Trophoblast cell (in vitro differentiated cells and primary cell): Measurements from ENCODE around the gene CWC27.
"Not testable (repeated sequence)": the region's sequence is repeated elsewhere in the genome, so short reads cannot be mapped to it uniquely, and the experiment has no call there.

Experiments
- DNase-seq, 2 donors: peaks; one replicate each; pipeline ENCODE4 v3.0.0-alpha.2; 2016
- H2AFZ ChIP-seq: 2 replicates; pipeline ENCODE4 v1.6.1; 2013; ENCODE audit warnings: low read length, moderate library complexity, mild to moderate bottlenecking; ENCODE audit not compliant: insufficient read depth, poor library complexity
- H2AK5ac ChIP-seq: 2 replicates; pipeline ENCODE4 v1.6.1; 2013; ENCODE audit warnings: mild to moderate bottlenecking, low read length
- H2BK120ac ChIP-seq: 2 replicates; pipeline ENCODE4 v1.6.1; 2013; ENCODE audit warnings: low read length, mild to moderate bottlenecking, moderate library complexity; ENCODE audit not compliant: insufficient read depth, poor library complexity
- H2BK12ac ChIP-seq: 2 replicates; pipeline ENCODE4 v1.6.1; 2013; ENCODE audit warnings: mild to moderate bottlenecking, low read length, moderate library complexity
- H2BK5ac ChIP-seq: 2 replicates; pipeline ENCODE4 v1.6.1; 2013; ENCODE audit warnings: low read length, low read depth, moderate library complexity, mild to moderate bottlenecking; ENCODE audit not compliant: poor library complexity
- H3K14ac ChIP-seq: 2 replicates; pipeline ENCODE4 v1.6.1; 2013; ENCODE audit warnings: mild to moderate bottlenecking, low read length
- H3K18ac ChIP-seq: 2 replicates; pipeline ENCODE4 v1.6.1; 2013; ENCODE audit warnings: mild to moderate bottlenecking, low read length
- H3K23ac ChIP-seq: 2 replicates; pipeline ENCODE4 v1.6.1; 2013; ENCODE audit warnings: low read length
- H3K27ac ChIP-seq: 2 replicates; pipeline ENCODE4 v1.5.1; 2013; ENCODE audit warnings: low read depth, mild to moderate bottlenecking, inconsistent platforms, low read length, moderate library complexity
- H3K27me3 ChIP-seq: 2 replicates; pipeline ENCODE4 v1.6.1; 2013; ENCODE audit warnings: inconsistent platforms, mild to moderate bottlenecking, low read length, moderate library complexity; ENCODE audit not compliant: insufficient read depth
- H3K36me3 ChIP-seq, 2 experiments: 1 replicate in 1 of 2; 2 replicates in 1 of 2; pipeline ENCODE4 v1.6.1; 2013; ENCODE audit warnings: low read length in 2 of 2, mild to moderate bottlenecking in 2 of 2, moderate library complexity in 1 of 2; ENCODE audit not compliant: insufficient read depth in 2 of 2, control insufficient read depth in 1 of 2
- H3K4ac ChIP-seq: 2 replicates; pipeline ENCODE4 v1.6.1; 2013; ENCODE audit warnings: low read depth, mild to moderate bottlenecking, low read length, moderate library complexity
- H3K4me1 ChIP-seq, 2 experiments: 1 replicate in 1 of 2; 2 replicates in 1 of 2; pipeline ENCODE4 v1.6.1; 2013; ENCODE audit warnings: low read length in 2 of 2, mild to moderate bottlenecking in 2 of 2, moderate library complexity in 1 of 2; ENCODE audit not compliant: insufficient read depth in 2 of 2, control insufficient read depth in 1 of 2
- H3K4me2 ChIP-seq: 2 replicates; pipeline ENCODE4 v1.6.1; 2013; ENCODE audit warnings: inconsistent platforms, mild to moderate bottlenecking, low read length, moderate library complexity
- H3K4me3 ChIP-seq: 2 replicates; pipeline ENCODE4 v1.5.1; 2013; ENCODE audit warnings: mild to moderate bottlenecking, low read depth, low read length, inconsistent platforms
- H3K79me1 ChIP-seq: one replicate; pipeline ENCODE4 v1.6.1; 2013; ENCODE audit warnings: low read length
- H3K79me2 ChIP-seq: 2 replicates; pipeline ENCODE4 v1.6.1; 2013; ENCODE audit warnings: low read length, mild to moderate bottlenecking; ENCODE audit not compliant: control insufficient read depth, insufficient read depth, poor library complexity
- H3K9ac ChIP-seq: 2 replicates; pipeline ENCODE4 v1.6.1; 2013; ENCODE audit warnings: mild to moderate bottlenecking, low read length
- H3K9me3 ChIP-seq: 2 replicates; pipeline ENCODE4 v1.6.1; 2013; ENCODE audit warnings: low read depth, mild to moderate bottlenecking, control low read depth, inconsistent platforms, low read length; ENCODE audit not compliant: insufficient read depth
- H4K12ac ChIP-seq: 2 replicates; pipeline ENCODE4 v1.6.1; 2013; ENCODE audit warnings: low read depth, mild to moderate bottlenecking, low read length, moderate library complexity
- H4K8ac ChIP-seq: 2 replicates; pipeline ENCODE4 v1.6.1; 2013; ENCODE audit warnings: low read depth, mild to moderate bottlenecking, low read length, moderate library complexity
- H4K91ac ChIP-seq: one replicate; pipeline ENCODE4 v1.6.1; 2013; ENCODE audit warnings: low read depth, mild to moderate bottlenecking, low read length, moderate library complexity
- WGBS: extraction: QIAGEN DNeasy Blood & Tissue Kit; methylation state at CpG from one replicate; pipeline ENCODE4 v1.1.7; 2013; ENCODE audit warnings: missing lambda C conversion rate; ENCODE audit not compliant: insufficient read length, insufficient coverage; ENCODE audit errors: extremely low coverage; 5-methylcytosine and 5-hydroxymethylcytosine counted together

The CWC27 gene

GRCh38 chr5:64830650-64831049, 61.9 kb downstream of the CWC27 start:
- H3K14ac ChIP-seq, H4K91ac ChIP-seq, H3K18ac ChIP-seq, H3K79me2 ChIP-seq, H3K36me3 ChIP-seq, H3K9me3 ChIP-seq, DNase-seq, H3K9ac ChIP-seq, H3K4ac ChIP-seq, H3K4me1 ChIP-seq, H3K27me3 ChIP-seq, H2AK5ac ChIP-seq, H2BK12ac ChIP-seq, H2BK120ac ChIP-seq, H3K79me1 ChIP-seq, H2AFZ ChIP-seq, H3K23ac ChIP-seq, H4K12ac ChIP-seq, H4K8ac ChIP-seq, H3K4me2 ChIP-seq, H3K4me3 ChIP-seq, H2BK5ac ChIP-seq, H3K27ac ChIP-seq: not testable (repeated sequence)

- Histone ChIP-seq H3K27ac (no peak overlapping the region), H3K79me1 (no peaks in the 10 kb centered on the region), H2AFZ (no peak overlapping the region), H4K12ac (no peak overlapping the region), H3K4me1 (no peaks in the 10 kb centered on the region), H3K9me3 (no peaks in the 10 kb centered on the region), H3K9ac (no peak overlapping the region), H3K14ac (no peak overlapping the region), H3K4me2 (no peak overlapping the region), H3K36me3 (no peaks in the 10 kb centered on the region), H2BK5ac (no peak overlapping the region), H4K91ac (no peak overlapping the region), H3K27me3 (no peaks in the 10 kb centered on the region), H3K4ac (no peak overlapping the region), H3K18ac (no peak overlapping the region), H2BK12ac (no peak overlapping the region), H3K23ac (no peak overlapping the region), H3K4me3 (no peak overlapping the region), H3K79me2 (no peaks in the 10 kb centered on the region), H2BK120ac (no peak overlapping the region), H2AK5ac (no peak overlapping the region), H4K8ac (no peak overlapping the region)
- WGBS = no CpG with 5 or more reads among the region's 1 CpG
- no peak for DNase-seq
Observed at GRCh38 chr5:64831996-64832395, 63.3 kb downstream of the CWC27 start.

DNA sequence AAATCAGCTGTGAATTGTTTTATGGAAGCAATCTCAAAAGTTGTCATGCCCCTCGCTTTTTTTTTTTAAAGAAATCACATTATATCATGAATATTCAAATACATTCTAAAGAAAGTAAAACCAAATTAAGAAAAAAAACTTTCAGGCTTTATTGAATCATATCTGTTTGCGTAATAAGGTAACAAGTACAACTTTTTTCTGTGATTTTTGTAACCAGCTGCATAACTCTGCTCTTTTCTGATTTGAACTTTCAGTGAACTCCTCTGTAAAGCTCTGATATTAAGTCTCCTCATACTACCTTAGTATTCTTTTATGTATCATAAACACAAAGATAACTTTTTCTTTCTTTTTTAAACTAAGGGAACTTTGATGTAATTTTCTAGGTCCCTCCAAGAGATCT, 65.3 kb downstream of the CWC27 start:
- WGBS = no CpG with 5 or more reads among the region's 2 CpGs
- no peaks in the 10 kb centered on the region for H3K9me3 ChIP-seq

DNA sequence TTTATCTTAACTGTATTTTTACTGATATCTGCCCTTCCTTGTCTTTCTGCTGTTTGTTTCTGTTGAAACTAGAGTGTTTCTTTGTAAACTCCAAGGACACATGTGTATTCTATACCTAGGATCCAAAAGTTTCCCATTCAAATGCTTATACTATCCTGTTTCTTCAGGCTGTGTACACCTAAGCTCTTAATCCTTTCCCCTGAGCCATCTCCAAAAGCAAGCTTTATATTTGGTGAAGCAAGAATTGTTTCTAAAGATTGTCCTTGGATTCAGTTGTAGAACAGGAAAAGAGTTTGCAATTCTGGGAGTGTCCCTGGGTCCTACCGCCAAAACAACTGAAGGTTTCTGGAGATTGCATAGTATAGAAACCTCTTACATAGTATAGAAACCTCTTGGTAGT, 65.9 kb downstream of the CWC27 start:
- H3K4ac ChIP-seq = no peak overlapping the region
- H4K91ac ChIP-seq = no peak overlapping the region
- no peaks in the 10 kb centered on the region for H3K79me1 ChIP-seq
- no peak overlapping the region for H4K12ac ChIP-seq
- H3K4me3 ChIP-seq = no peak overlapping the region
- H3K4me2 ChIP-seq = no peak overlapping the region
- no peak overlapping the region for H3K9ac ChIP-seq
- no peak for DNase-seq
- no peaks in the 10 kb centered on the region for H3K27me3 ChIP-seq
- H3K79me2 ChIP-seq = no peaks in the 10 kb centered on the region
- no peak overlapping the region for H2AK5ac ChIP-seq
- no peak overlapping the region for H4K8ac ChIP-seq
- H3K23ac ChIP-seq = no peak overlapping the region
- H2BK120ac ChIP-seq = no peak overlapping the region
- no peak overlapping the region for H3K14ac ChIP-seq
- no peak overlapping the region for H2AFZ ChIP-seq
- no peak overlapping the region for H3K27ac ChIP-seq
- H3K36me3 ChIP-seq = no peaks in the 10 kb centered on the region
- H3K4me1 ChIP-seq = no peaks in the 10 kb centered on the region
- H3K9me3 ChIP-seq = no peaks in the 10 kb centered on the region
- WGBS = no CpG with 5 or more reads among the region's 1 CpG
- no peak overlapping the region for H2BK12ac ChIP-seq
- H3K18ac ChIP-seq = no peak overlapping the region
- no peak overlapping the region for H2BK5ac ChIP-seq

More for the DNA sequence above, 65.3 kb downstream of the CWC27 start:
- Histone ChIP-seq H3K23ac (no peak overlapping the region), H3K27ac (no peak overlapping the region), H3K9ac (no peak overlapping the region), H3K18ac (no peak overlapping the region), H2BK5ac (no peak overlapping the region), H3K4me2 (no peak overlapping the region), H2AFZ (no peak overlapping the region), H3K79me1 (no peaks in the 10 kb centered on the region), H2BK12ac (no peak overlapping the region), H3K4ac (no peak overlapping the region), H3K36me3 (no peaks in the 10 kb centered on the region), H4K12ac (no peak overlapping the region), H3K27me3 (no peaks in the 10 kb centered on the region), H3K4me1 (no peaks in the 10 kb centered on the region), H3K4me3 (no peak overlapping the region), H3K79me2 (no peaks in the 10 kb centered on the region), H4K8ac (no peak overlapping the region), H3K14ac (no peak overlapping the region), H2AK5ac (no peak overlapping the region), H4K91ac (no peak overlapping the region), H2BK120ac (no peak overlapping the region)
- DNase-seq = no peak
